Stimulated activated CD4-positive, alpha-beta T cell treated with anti-CD3 and anti-CD28 coated beads, Interleukin-1b, Interleukin-23, amount 100 ng/mL, for 24 hours (primary cell): ENCODE measurements around the gene ASB4.
"Not testable (repeated sequence)": the region's sequence is repeated elsewhere in the genome, so short reads cannot be mapped to it uniquely, and the experiment has no call there.

Source experiments
- DNase-seq, 4 experiments: peaks; one replicate each; pipeline ENCODE4 v3.0.0-alpha.2; 2020; ENCODE audit warnings: low read depth in 4 of 4, low spot score in 1 of 4

The ASB4 gene

GRCh38 chr7:95485391-95486123, at the start of gene ASB4:
TSS of gene ASB4 (plus strand) at chr7:95485943. CDS start at chr7:95485972, 29 bp downstream.
- DNase-seq = no peak

- DNase-seq = no peak
Measured at GRCh38 chr7:95436407-95436806, 49.3 kb upstream of the ASB4 start.

GRCh38 chr7:95440394-95441038, 45.2 kb upstream of the ASB4 start:
- no peak for DNase-seq

- DNase-seq = no peak
Measured at GRCh38 chr7:95441042-95441823, 44.5 kb upstream of the ASB4 start.

GRCh38 chr7:95444796-95445195, 40.9 kb upstream of the ASB4 start:
- DNase-seq = no peak

GRCh38 chr7:95446618-95447017, 39.1 kb upstream of the ASB4 start:
- no peak for DNase-seq

- no peak for DNase-seq
Measured at GRCh38 chr7:95454438-95455045, 31.2 kb upstream of the ASB4 start.

- DNase-seq = no peak
Measured at GRCh38 chr7:95457947-95458346, 27.8 kb upstream of the ASB4 start.

- DNase-seq = not testable (repeated sequence)
Measured at GRCh38 chr7:95460653-95461052, 25.1 kb upstream of the ASB4 start.

- no peak for DNase-seq
Measured at GRCh38 chr7:95467912-95468607, 17.7 kb upstream of the ASB4 start.

- no peak for DNase-seq
Measured at GRCh38 chr7:95469187-95469586, 16.6 kb upstream of the ASB4 start.

GRCh38 chr7:95469848-95470247, 15.9 kb upstream of the ASB4 start:
- no peak for DNase-seq

GRCh38 chr7:95470452-95470851, 15.3 kb upstream of the ASB4 start:
- no peak for DNase-seq

GRCh38 chr7:95471071-95471470, 14.7 kb upstream of the ASB4 start:
- DNase-seq = no peak

- DNase-seq = no peak
Measured at GRCh38 chr7:95472581-95473161, 13.1 kb upstream of the ASB4 start.

- DNase-seq = no peak
Measured at GRCh38 chr7:95473276-95473985, 12.3 kb upstream of the ASB4 start.

GRCh38 chr7:95476072-95476847, 9.5 kb upstream of the ASB4 start:
- no peak for DNase-seq

GRCh38 chr7:95476904-95477594, 8.7 kb upstream of the ASB4 start:
- DNase-seq = peak in 3 of 4 experiments; percentile 11 to 17 (median 14)
